Trophoblast cell (in vitro differentiated cells and primary cell): ENCODE results near the gene MPP2.

Experiments used
- DNase-seq, 2 donors: peaks; one replicate each; pipeline ENCODE4 v3.0.0-alpha.2; 2016
- H2AFZ ChIP-seq: 2 replicates; pipeline ENCODE4 v1.6.1; 2013; ENCODE audit warnings: low read length, moderate library complexity, mild to moderate bottlenecking; ENCODE audit not compliant: insufficient read depth, poor library complexity
- H2AK5ac ChIP-seq: 2 replicates; pipeline ENCODE4 v1.6.1; 2013; ENCODE audit warnings: mild to moderate bottlenecking, low read length
- H2BK120ac ChIP-seq: 2 replicates; pipeline ENCODE4 v1.6.1; 2013; ENCODE audit warnings: low read length, mild to moderate bottlenecking, moderate library complexity; ENCODE audit not compliant: insufficient read depth, poor library complexity
- H2BK12ac ChIP-seq: 2 replicates; pipeline ENCODE4 v1.6.1; 2013; ENCODE audit warnings: mild to moderate bottlenecking, low read length, moderate library complexity
- H2BK5ac ChIP-seq: 2 replicates; pipeline ENCODE4 v1.6.1; 2013; ENCODE audit warnings: low read length, low read depth, moderate library complexity, mild to moderate bottlenecking; ENCODE audit not compliant: poor library complexity
- H3K14ac ChIP-seq: 2 replicates; pipeline ENCODE4 v1.6.1; 2013; ENCODE audit warnings: mild to moderate bottlenecking, low read length
- H3K18ac ChIP-seq: 2 replicates; pipeline ENCODE4 v1.6.1; 2013; ENCODE audit warnings: mild to moderate bottlenecking, low read length
- H3K23ac ChIP-seq: 2 replicates; pipeline ENCODE4 v1.6.1; 2013; ENCODE audit warnings: low read length
- H3K27ac ChIP-seq: 2 replicates; pipeline ENCODE4 v1.5.1; 2013; ENCODE audit warnings: low read depth, mild to moderate bottlenecking, inconsistent platforms, low read length, moderate library complexity
- H3K27me3 ChIP-seq: 2 replicates; pipeline ENCODE4 v1.6.1; 2013; ENCODE audit warnings: inconsistent platforms, mild to moderate bottlenecking, low read length, moderate library complexity; ENCODE audit not compliant: insufficient read depth
- H3K36me3 ChIP-seq, 2 experiments: 1 replicate in 1 of 2; 2 replicates in 1 of 2; pipeline ENCODE4 v1.6.1; 2013; ENCODE audit warnings: low read length in 2 of 2, mild to moderate bottlenecking in 2 of 2, moderate library complexity in 1 of 2; ENCODE audit not compliant: insufficient read depth in 2 of 2, control insufficient read depth in 1 of 2
- H3K4ac ChIP-seq: 2 replicates; pipeline ENCODE4 v1.6.1; 2013; ENCODE audit warnings: low read depth, mild to moderate bottlenecking, low read length, moderate library complexity
- H3K4me1 ChIP-seq, 2 experiments: 1 replicate in 1 of 2; 2 replicates in 1 of 2; pipeline ENCODE4 v1.6.1; 2013; ENCODE audit warnings: low read length in 2 of 2, mild to moderate bottlenecking in 2 of 2, moderate library complexity in 1 of 2; ENCODE audit not compliant: insufficient read depth in 2 of 2, control insufficient read depth in 1 of 2
- H3K4me2 ChIP-seq: 2 replicates; pipeline ENCODE4 v1.6.1; 2013; ENCODE audit warnings: inconsistent platforms, mild to moderate bottlenecking, low read length, moderate library complexity
- H3K4me3 ChIP-seq: 2 replicates; pipeline ENCODE4 v1.5.1; 2013; ENCODE audit warnings: mild to moderate bottlenecking, low read depth, low read length, inconsistent platforms
- H3K79me1 ChIP-seq: one replicate; pipeline ENCODE4 v1.6.1; 2013; ENCODE audit warnings: low read length
- H3K79me2 ChIP-seq: 2 replicates; pipeline ENCODE4 v1.6.1; 2013; ENCODE audit warnings: low read length, mild to moderate bottlenecking; ENCODE audit not compliant: control insufficient read depth, insufficient read depth, poor library complexity
- H3K9ac ChIP-seq: 2 replicates; pipeline ENCODE4 v1.6.1; 2013; ENCODE audit warnings: mild to moderate bottlenecking, low read length
- H3K9me3 ChIP-seq: 2 replicates; pipeline ENCODE4 v1.6.1; 2013; ENCODE audit warnings: low read depth, mild to moderate bottlenecking, control low read depth, inconsistent platforms, low read length; ENCODE audit not compliant: insufficient read depth
- H4K12ac ChIP-seq: 2 replicates; pipeline ENCODE4 v1.6.1; 2013; ENCODE audit warnings: low read depth, mild to moderate bottlenecking, low read length, moderate library complexity
- H4K8ac ChIP-seq: 2 replicates; pipeline ENCODE4 v1.6.1; 2013; ENCODE audit warnings: low read depth, mild to moderate bottlenecking, low read length, moderate library complexity
- H4K91ac ChIP-seq: one replicate; pipeline ENCODE4 v1.6.1; 2013; ENCODE audit warnings: low read depth, mild to moderate bottlenecking, low read length, moderate library complexity
- WGBS: extraction: QIAGEN DNeasy Blood & Tissue Kit; methylation state at CpG from one replicate; pipeline ENCODE4 v1.1.7; 2013; ENCODE audit warnings: missing lambda C conversion rate; ENCODE audit not compliant: insufficient read length, insufficient coverage; ENCODE audit errors: extremely low coverage; 5-methylcytosine and 5-hydroxymethylcytosine counted together

The MPP2 gene

DNA sequence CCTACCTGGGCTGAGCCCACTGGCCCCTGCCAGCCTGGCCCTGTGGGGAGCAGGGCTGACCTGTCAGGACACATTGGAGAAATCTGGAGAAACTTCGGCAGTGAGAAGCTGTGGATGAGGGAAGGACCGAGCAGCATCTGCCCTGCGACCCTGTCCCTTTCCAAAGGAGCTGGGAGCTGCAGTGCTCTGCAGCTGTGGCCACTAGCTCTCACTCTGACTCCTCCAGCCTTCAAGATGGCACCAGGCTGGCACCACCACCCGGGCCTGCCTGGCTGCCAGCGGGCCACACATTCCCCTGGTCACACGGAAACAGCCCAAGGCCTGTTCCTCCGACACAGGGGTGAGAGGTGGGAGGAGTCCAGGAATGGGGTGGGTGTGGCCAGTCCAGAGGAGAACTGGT lies 30.3 kb downstream of the MPP2 start:
- Histone ChIP-seq H3K9me3 (no peaks in the 10 kb centered on the region), H3K4me1 (peaks cover 3% of the 10 kb centered on the region in 2 experiments), H2BK120ac (no peak overlapping the region), H4K8ac (no peak overlapping the region), H3K4ac (no peak overlapping the region), H3K18ac (no peak overlapping the region), H3K79me1 (no peaks in the 10 kb centered on the region), H3K4me3 (no peak overlapping the region), H3K27ac (no peak overlapping the region), H4K12ac (no peak overlapping the region), H3K23ac (no peak overlapping the region), H2BK12ac (no peak overlapping the region), H2AK5ac (no peak overlapping the region), H2BK5ac (no peak overlapping the region), H2AFZ (no peak overlapping the region), H3K14ac (no peak overlapping the region), H3K27me3 (no peaks in the 10 kb centered on the region), H4K91ac (no peak overlapping the region), H3K79me2 (no peaks in the 10 kb centered on the region), H3K4me2 (no peak overlapping the region), H3K36me3 (no peaks in the 10 kb centered on the region), H3K9ac (no peak overlapping the region)
- no peak for DNase-seq
- no CpG with 5 or more reads among the region's 7 CpGs for WGBS

- no peak overlapping the region for H3K27ac ChIP-seq
- no peak overlapping the region for H2BK5ac ChIP-seq
- H3K9ac ChIP-seq: no peak overlapping the region
- peaks cover 3% of the 10 kb centered on the region in 2 experiments for H3K4me1 ChIP-seq
- H4K12ac ChIP-seq: no peak overlapping the region
- no peaks in the 10 kb centered on the region for H3K79me1 ChIP-seq
- H3K4ac ChIP-seq: no peak overlapping the region
- no peaks in the 10 kb centered on the region for H3K36me3 ChIP-seq
- no peak overlapping the region for H3K23ac ChIP-seq
- DNase-seq: no peak
- no peak overlapping the region for H3K14ac ChIP-seq
- WGBS: no CpG with 5 or more reads among the region's 3 CpGs
- no peak overlapping the region for H2AFZ ChIP-seq
- H4K91ac ChIP-seq: no peak overlapping the region
- H3K18ac ChIP-seq: no peak overlapping the region
- H2BK12ac ChIP-seq: no peak overlapping the region
- H3K79me2 ChIP-seq: no peaks in the 10 kb centered on the region
- no peaks in the 10 kb centered on the region for H3K27me3 ChIP-seq
- no peak overlapping the region for H3K4me3 ChIP-seq
- no peak overlapping the region for H2AK5ac ChIP-seq
- H2BK120ac ChIP-seq: no peak overlapping the region
- no peaks in the 10 kb centered on the region for H3K9me3 ChIP-seq
- H4K8ac ChIP-seq: no peak overlapping the region
- no peak overlapping the region for H3K4me2 ChIP-seq
Observed at GRCh38 chr17:43875476-43876147, 31.7 kb downstream of the MPP2 start.

DNA sequence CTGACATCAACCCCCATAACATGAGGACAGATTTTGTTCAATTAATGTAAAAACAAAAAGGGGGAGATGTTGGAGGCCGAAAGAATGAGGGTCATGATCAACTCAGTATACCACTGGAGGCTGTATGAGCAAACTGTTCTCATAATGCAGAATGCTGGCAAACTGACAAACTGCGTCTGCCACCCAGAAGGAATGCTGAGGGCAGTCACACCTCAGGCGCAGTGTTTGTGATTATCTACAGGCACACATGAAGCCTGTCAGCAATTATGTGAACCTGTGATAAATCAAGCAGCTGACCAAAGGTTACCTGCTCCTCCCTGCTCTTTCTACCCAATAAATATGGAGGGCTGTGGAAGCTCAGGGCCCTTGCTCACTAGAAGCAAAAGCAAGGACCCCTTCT lies 33.0 kb downstream of the MPP2 start:
- DNase-seq: peak; percentile 70 to 81
- Histone ChIP-seq H4K91ac (no peak overlapping the region), H3K79me1 (no peaks in the 10 kb centered on the region), H3K27ac (no peak overlapping the region), H2BK5ac (no peak overlapping the region), H3K27me3 (no peaks in the 10 kb centered on the region), H3K9ac (no peak overlapping the region), H2BK12ac (no peak overlapping the region), H2BK120ac (no peak overlapping the region), H3K23ac (no peak overlapping the region), H3K36me3 (no peaks in the 10 kb centered on the region), H3K4me2 (no peak overlapping the region), H3K4me1 (peaks cover 3% of the 10 kb centered on the region in 2 experiments), H4K12ac (no peak overlapping the region), H3K9me3 (no peaks in the 10 kb centered on the region), H3K4ac (no peak overlapping the region), H4K8ac (no peak overlapping the region), H3K4me3 (no peak overlapping the region), H2AK5ac (no peak overlapping the region), H3K14ac (no peak overlapping the region), H2AFZ (no peak overlapping the region), H3K18ac (no peak overlapping the region), H3K79me2 (no peaks in the 10 kb centered on the region)
- no CpG with 5 or more reads among the region's 3 CpGs for WGBS

GRCh38 chr17:43873815-43874214 lies 33.5 kb downstream of the MPP2 start:
- no peak overlapping the region for H3K14ac ChIP-seq
- H3K4me3 ChIP-seq: no peak overlapping the region
- H3K79me2 ChIP-seq: no peaks in the 10 kb centered on the region
- no peak overlapping the region for H2BK5ac ChIP-seq
- H3K4ac ChIP-seq: no peak overlapping the region
- H3K4me1 ChIP-seq: peaks cover 2% of the 10 kb centered on the region in 2 experiments
- no peak overlapping the region for H3K4me2 ChIP-seq
- no peak overlapping the region for H2BK120ac ChIP-seq
- no peaks in the 10 kb centered on the region for H3K79me1 ChIP-seq
- H3K23ac ChIP-seq: no peak overlapping the region
- no peak overlapping the region for H4K91ac ChIP-seq
- no CpG with 5 or more reads among the region's 6 CpGs for WGBS
- no peak overlapping the region for H3K27ac ChIP-seq
- H4K12ac ChIP-seq: no peak overlapping the region
- H3K36me3 ChIP-seq: no peaks in the 10 kb centered on the region
- no peak overlapping the region for H2AFZ ChIP-seq
- peak in 1 of 2 donors; percentile 8 for DNase-seq
- no peak overlapping the region for H3K18ac ChIP-seq
- H3K9me3 ChIP-seq: no peaks in the 10 kb centered on the region
- no peak overlapping the region for H3K9ac ChIP-seq
- no peaks in the 10 kb centered on the region for H3K27me3 ChIP-seq
- no peak overlapping the region for H2AK5ac ChIP-seq
- no peak overlapping the region for H4K8ac ChIP-seq
- no peak overlapping the region for H2BK12ac ChIP-seq
